ENCODE data around the gene MRTFA. TPM values are rescaled to one million over a fixed set of nuclear protein-coding genes. Genes with fewer than 3 reads are reported as not detected.

The MRTFA gene
- total and polyA plus RNA-seq, 2 of the 13 experiments (the other 11 are each of a cell fraction or from before 2014, with no cell fraction given) = 2.4 to 8.2 TPM

DNA sequence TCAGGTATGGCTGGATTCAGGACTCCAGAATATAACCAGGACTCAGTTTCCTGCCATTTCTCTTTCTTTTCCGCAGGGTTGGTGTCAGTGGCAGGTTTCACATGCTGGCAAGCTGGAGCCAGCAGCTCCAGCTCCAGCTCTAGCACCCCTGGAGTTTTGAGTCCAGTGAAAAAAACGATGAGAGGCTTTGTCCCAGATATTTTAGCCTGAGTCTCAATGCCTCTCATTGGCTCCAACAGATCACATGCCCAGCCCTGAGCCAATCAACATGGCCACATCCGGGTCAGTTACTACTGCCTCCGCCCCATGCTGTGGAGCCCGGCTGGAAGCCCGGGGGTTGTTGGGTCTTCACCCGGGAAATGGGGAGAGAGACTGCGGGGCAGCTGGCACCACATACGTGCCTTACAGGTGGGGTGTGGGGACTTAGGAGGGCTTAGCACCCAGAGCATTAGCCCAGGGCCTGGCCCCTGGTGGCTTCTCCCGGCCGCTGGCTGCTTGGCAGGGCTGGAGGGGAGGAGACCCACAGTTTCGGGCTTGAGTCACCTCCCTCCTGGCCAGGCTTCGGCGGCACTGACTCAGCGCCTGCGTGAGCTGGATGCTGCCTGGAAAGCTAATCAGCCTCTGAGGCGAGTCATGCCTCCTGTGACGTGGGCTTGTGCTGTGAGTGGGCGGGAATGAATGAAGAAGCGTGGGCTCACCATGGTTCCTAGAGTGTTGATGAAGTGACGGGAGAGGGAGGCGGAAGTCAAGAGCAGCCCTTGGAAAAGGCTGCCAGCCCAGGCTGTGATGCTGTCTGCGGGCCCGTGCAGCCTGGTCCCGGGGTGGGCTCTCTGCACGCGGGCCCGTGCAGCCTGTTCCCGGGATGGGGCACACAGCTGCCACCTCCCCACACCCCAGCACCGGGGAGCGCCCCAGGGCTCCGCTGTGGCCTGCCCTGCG is 15.3 kb upstream of the MRTFA start (continued):
- TF ChIP-seq ZBTB1 (CRISPR knock-in tag; IDR thresholded peaks at IDR 0.05; ENCODE audit: borderline replicate concordance) = no peak; the same call in 1 of the 2 replicates
- no peak for TF ChIP-seq BCL6 (CRISPR knock-in tag; IDR thresholded peaks at IDR 0.05)
- peak; percentile 82; the same call in 1 of the 2 replicates for TF ChIP-seq KDM2A (CRISPR knock-in tag; IDR thresholded peaks at IDR 0.05; ENCODE audit: borderline replicate concordance, low read depth)
- no peak for TF ChIP-seq NONO (IDR thresholded peaks at IDR 0.05)
- TF ChIP-seq NONO (CRISPR knock-in tag; conservative IDR thresholded peaks at IDR 0.05) = peak; percentile 29; the same call in 1 of the 2 replicates
- TF ChIP-seq RFXANK (CRISPR knock-in tag; IDR thresholded peaks at IDR 0.05) = no peak; the same call in 1 of the 2 replicates
- TF ChIP-seq, protein P1, sequence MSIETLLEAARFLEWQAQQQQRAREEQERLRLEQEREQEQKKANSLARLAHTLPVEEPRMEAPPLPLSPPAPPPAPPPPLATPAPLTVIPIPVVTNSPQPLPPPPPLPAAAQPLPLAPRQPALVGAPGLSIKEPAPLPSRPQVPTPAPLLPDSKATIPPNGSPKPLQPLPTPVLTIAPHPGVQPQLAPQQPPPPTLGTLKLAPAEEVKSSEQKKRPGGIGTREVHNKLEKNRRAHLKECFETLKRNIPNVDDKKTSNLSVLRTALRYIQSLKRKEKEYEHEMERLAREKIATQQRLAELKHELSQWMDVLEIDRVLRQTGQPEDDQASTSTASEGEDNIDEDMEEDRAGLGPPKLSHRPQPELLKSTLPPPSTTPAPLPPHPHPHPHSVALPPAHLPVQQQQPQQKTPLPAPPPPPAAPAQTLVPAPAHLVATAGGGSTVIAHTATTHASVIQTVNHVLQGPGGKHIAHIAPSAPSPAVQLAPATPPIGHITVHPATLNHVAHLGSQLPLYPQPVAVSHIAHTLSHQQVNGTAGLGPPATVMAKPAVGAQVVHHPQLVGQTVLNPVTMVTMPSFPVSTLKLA (IDR thresholded peaks at IDR 0.05) = 0 out of 2 replicates have a peak, but pooled peaks have one; percentile 7
- TF ChIP-seq, protein P2, sequence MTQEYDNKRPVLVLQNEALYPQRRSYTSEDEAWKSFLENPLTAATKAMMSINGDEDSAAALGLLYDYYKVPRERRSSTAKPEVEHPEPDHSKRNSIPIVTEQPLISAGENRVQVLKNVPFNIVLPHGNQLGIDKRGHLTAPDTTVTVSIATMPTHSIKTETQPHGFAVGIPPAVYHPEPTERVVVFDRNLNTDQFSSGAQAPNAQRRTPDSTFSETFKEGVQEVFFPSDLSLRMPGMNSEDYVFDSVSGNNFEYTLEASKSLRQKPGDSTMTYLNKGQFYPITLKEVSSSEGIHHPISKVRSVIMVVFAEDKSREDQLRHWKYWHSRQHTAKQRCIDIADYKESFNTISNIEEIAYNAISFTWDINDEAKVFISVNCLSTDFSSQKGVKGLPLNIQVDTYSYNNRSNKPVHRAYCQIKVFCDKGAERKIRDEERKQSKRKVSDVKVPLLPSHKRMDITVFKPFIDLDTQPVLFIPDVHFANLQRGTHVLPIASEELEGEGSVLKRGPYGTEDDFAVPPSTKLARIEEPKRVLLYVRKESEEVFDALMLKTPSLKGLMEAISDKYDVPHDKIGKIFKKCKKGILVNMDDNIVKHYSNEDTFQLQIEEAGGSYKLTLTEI (CRISPR knock-in tag; conservative IDR thresholded peaks at IDR 0.05) = no peak
- TF ChIP-seq ZNF776 (CRISPR knock-in tag; IDR thresholded peaks at IDR 0.05) = 0 out of 2 replicates have a peak, but pooled peaks have one; percentile 25
- peak; percentile 33; the same call in 1 of the 2 replicates for TF ChIP-seq GATA4 (IDR thresholded peaks at IDR 0.05; ENCODE audit: borderline replicate concordance, low read depth)
- peak; percentile 61 for TF ChIP-seq HNRNPH1 (optimal IDR thresholded peaks at IDR 0.05; ENCODE audit: low read depth, low read length)
- peak; percentile 8 for TF ChIP-seq ZEB1 (IDR thresholded peaks at IDR 0.05; ENCODE audit: insufficient replicate concordance, low read depth)
- TF ChIP-seq KLF12 (CRISPR knock-in tag; IDR thresholded peaks at IDR 0.05; ENCODE audit: borderline replicate concordance) = no peak; the same call in 1 of the 2 replicates
- TF ChIP-seq, protein P3, sequence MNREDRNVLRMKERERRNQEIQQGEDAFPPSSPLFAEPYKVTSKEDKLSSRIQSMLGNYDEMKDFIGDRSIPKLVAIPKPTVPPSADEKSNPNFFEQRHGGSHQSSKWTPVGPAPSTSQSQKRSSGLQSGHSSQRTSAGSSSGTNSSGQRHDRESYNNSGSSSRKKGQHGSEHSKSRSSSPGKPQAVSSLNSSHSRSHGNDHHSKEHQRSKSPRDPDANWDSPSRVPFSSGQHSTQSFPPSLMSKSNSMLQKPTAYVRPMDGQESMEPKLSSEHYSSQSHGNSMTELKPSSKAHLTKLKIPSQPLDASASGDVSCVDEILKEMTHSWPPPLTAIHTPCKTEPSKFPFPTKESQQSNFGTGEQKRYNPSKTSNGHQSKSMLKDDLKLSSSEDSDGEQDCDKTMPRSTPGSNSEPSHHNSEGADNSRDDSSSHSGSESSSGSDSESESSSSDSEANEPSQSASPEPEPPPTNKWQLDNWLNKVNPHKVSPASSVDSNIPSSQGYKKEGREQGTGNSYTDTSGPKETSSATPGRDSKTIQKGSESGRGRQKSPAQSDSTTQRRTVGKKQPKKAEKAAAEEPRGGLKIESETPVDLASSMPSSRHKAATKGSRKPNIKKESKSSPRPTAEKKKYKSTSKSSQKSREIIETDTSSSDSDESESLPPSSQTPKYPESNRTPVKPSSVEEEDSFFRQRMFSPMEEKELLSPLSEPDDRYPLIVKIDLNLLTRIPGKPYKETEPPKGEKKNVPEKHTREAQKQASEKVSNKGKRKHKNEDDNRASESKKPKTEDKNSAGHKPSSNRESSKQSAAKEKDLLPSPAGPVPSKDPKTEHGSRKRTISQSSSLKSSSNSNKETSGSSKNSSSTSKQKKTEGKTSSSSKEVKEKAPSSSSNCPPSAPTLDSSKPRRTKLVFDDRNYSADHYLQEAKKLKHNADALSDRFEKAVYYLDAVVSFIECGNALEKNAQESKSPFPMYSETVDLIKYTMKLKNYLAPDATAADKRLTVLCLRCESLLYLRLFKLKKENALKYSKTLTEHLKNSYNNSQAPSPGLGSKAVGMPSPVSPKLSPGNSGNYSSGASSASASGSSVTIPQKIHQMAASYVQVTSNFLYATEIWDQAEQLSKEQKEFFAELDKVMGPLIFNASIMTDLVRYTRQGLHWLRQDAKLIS (CRISPR knock-in tag; IDR thresholded peaks at IDR 0.05) = no peak
- peak in 1 of 2 experiments; percentile 71; a peak in 2 of 4 replicates for TF ChIP-seq KLF16 (CRISPR knock-in tag; IDR thresholded peaks at IDR 0.05)
- TF ChIP-seq GZF1 (CRISPR knock-in tag; IDR thresholded peaks at IDR 0.05) = peak; percentile 30; the same call in 1 of the 2 replicates
- TF ChIP-seq SNAI1 (CRISPR knock-in tag; IDR thresholded peaks at IDR 0.05; ENCODE audit: borderline replicate concordance) = peak; percentile 56; the same call in 1 of the 2 replicates
- peak; percentile 65 for TF ChIP-seq PHF20 (CRISPR knock-in tag; IDR thresholded peaks at IDR 0.05)
- TF ChIP-seq ELF1 (CRISPR knock-in tag; IDR thresholded peaks at IDR 0.05) = peak; percentile 64
- peak; percentile 71; the same call in 1 of the 2 replicates for TF ChIP-seq TBX2 (CRISPR knock-in tag; IDR thresholded peaks at IDR 0.05; ENCODE audit: borderline replicate concordance)
- TF ChIP-seq CC2D1A (CRISPR knock-in tag; IDR thresholded peaks at IDR 0.05) = no peak
- peak; percentile 22; the same call in 1 of the 2 replicates for TF ChIP-seq HOXD1 (CRISPR knock-in tag; IDR thresholded peaks at IDR 0.05)
- no peak for TF ChIP-seq CHD4 (IDR thresholded peaks at IDR 0.05; ENCODE audit: borderline replicate concordance, low read length)

All from HepG2 (cell line).